Gastroesophageal sphincter (tissue), 4 donors: Measurements from ENCODE around the gene MAFG. TPM values are rescaled to one million over a fixed set of nuclear protein-coding genes. Genes with fewer than 3 reads are reported as not detected.

Source experiments
- ATAC-seq: fragments of 150-250 bp; one replicate; pipeline ENCODE4 v1.9.1; 2016; ENCODE audit warnings: mild to moderate bottlenecking, moderate library complexity
- H3K27ac ChIP-seq, 4 donors: fragments of 200-600 bp; sonication (generic) in 3 of 4; 1 replicate in 3 of 4; 2 replicates in 1 of 4; pipeline ENCODE4 v1.5.1; 2016 to 2019
- H3K27me3 ChIP-seq: fragments of 200-600 bp; sonication (generic); one replicate; pipeline ENCODE4 v1.5.1; 2019
- H3K36me3 ChIP-seq, 2 donors: fragments of 200-600 bp; sonication (generic); one replicate each; pipeline ENCODE4 v1.5.1; 2019; ENCODE audit warnings: control low read depth in 1 of 2
- H3K4me1 ChIP-seq, 3 donors: fragments of 200-600 bp; sonication (generic); 1 replicate in 2 of 3; 2 replicates in 1 of 3; pipeline ENCODE4 v1.5.1; 2016 to 2019; ENCODE audit warnings: control low read depth in 2 of 3
- H3K4me3 ChIP-seq, 2 donors: fragments of 200-600 bp; sonication (generic); one replicate each; pipeline ENCODE4 v1.5.1; 2019; ENCODE audit warnings: mild to moderate bottlenecking in 1 of 2, moderate library complexity in 1 of 2
- H3K9me3 ChIP-seq, 3 donors: fragments of 200-600 bp; sonication (generic); one replicate each; pipeline ENCODE4 v1.5.1; 2017 to 2019; ENCODE audit warnings: control low read depth in 2 of 3
- CTCF ChIP-seq, 4 experiments: fragments of 200-600 bp in 2 of 4; fragments of 450-650 bp in 2 of 4; sonication (generic) in 1 of 4; IDR thresholded peaks; one replicate each; pipeline ENCODE4 v1.5.1; 2017 to 2019; ENCODE audit warnings: antibody characterized with exemption in 4 of 4, mild to moderate bottlenecking in 2 of 4, moderate library complexity in 2 of 4
- EP300 ChIP-seq: sonication (generic); formaldehyde crosslinking; IDR thresholded peaks from one replicate; pipeline ENCODE4 v1.6.1; 2017; ENCODE audit warnings: antibody characterized with exemption, mild to moderate bottlenecking
- POLR2A ChIP-seq, 2 donors: fragments of 450-650 bp; IDR thresholded peaks; one replicate each; pipeline ENCODE4 v1.6.1; 2017; ENCODE audit warnings: antibody characterized with exemption in 2 of 2, mild to moderate bottlenecking in 2 of 2, moderate library complexity in 1 of 2
- POLR2AphosphoS5 ChIP-seq: sonication (generic); formaldehyde crosslinking; IDR thresholded peaks from one replicate; pipeline ENCODE4 v1.6.1; 2017; ENCODE audit warnings: antibody characterized with exemption
- WGBS, 2 donors: methylation state at CpG; one replicate each; pipeline ENCODE4 v1.1.5; 2018; ENCODE audit warnings: low coverage in 1 of 2; 5-methylcytosine and 5-hydroxymethylcytosine counted together
- total RNA-seq, 4 donors: library from RNA; depleted of rRNA; stranded (reverse); fragments of >200 nt; gene quantifications; one replicate each; pipeline ENCODE4 v1.1.0, GENCODE V29; 2016

The MAFG gene
- total RNA-seq, 4 donors from 2014 or later, result 18.8 to 39.3 (median 25.3) TPM

- TF ChIP-seq POLR2A (IDR thresholded peaks at IDR 0.05) (no peak), CTCF (IDR thresholded peaks at IDR 0.05) (no peak), POLR2AphosphoS5 (no peak), EP300 (no peak)
- peaks cover 2 to 37% (median 16%) of the 10 kb centered on the region in 3 donors for H3K4me1 ChIP-seq
- H3K27ac ChIP-seq, result no peak overlapping the region
- WGBS, 2 donors, result 89 to 94% methylated on average over 11 to 12 of the region's 44 CpGs
- H3K36me3 ChIP-seq, result peaks cover 0 to 69% of the 10 kb centered on the region in 2 donors
- ATAC-seq, result no peak
- no peaks in the 10 kb centered on the region for H3K27me3 ChIP-seq
- no peaks in the 10 kb centered on the region for H3K9me3 ChIP-seq
- H3K4me3 ChIP-seq, result no peak overlapping the region
Observed at GRCh38 chr17:81888105-81888987, 39.2 kb downstream of the MAFG start.

- ATAC-seq, result no peak
- Histone ChIP-seq H3K4me1 (peaks cover 2 to 22% (median 10%) of the 10 kb centered on the region in 3 donors), H3K9me3 (no peaks in the 10 kb centered on the region), H3K36me3 (peaks cover 0 to 91% of the 10 kb centered on the region in 2 donors), H3K4me3 (no peak overlapping the region), H3K27me3 (no peaks in the 10 kb centered on the region), H3K27ac (no peak overlapping the region)
- 82% methylated on average over 6 of the region's 11 CpGs; no CpG with 5 or more reads in 1 of the 2 donors for WGBS, 2 donors
- TF ChIP-seq CTCF (IDR thresholded peaks at IDR 0.05) (no peak), POLR2A (IDR thresholded peaks at IDR 0.05) (no peak), EP300 (no peak), POLR2AphosphoS5 (no peak)
Observed at GRCh38 chr17:81885869-81886548, 41.5 kb downstream of the MAFG start.

GRCh38 chr17:81885454-81885853, 42.1 kb downstream of the MAFG start:
- ATAC-seq, result no peak

GRCh38 chr17:81884968-81885367, 42.6 kb downstream of the MAFG start:
- Histone ChIP-seq H3K9me3 (no peaks in the 10 kb centered on the region), H3K4me1 (peaks cover 0 to 12% (median 4%) of the 10 kb centered on the region in 3 donors), H3K4me3 (no peak overlapping the region), H3K36me3 (peaks cover 0 to 99% of the 10 kb centered on the region in 2 donors), H3K27me3 (no peaks in the 10 kb centered on the region), H3K27ac (no peak overlapping the region)
- no peak for ATAC-seq
- TF ChIP-seq EP300 (no peak), POLR2A (IDR thresholded peaks at IDR 0.05) (no peak), CTCF (IDR thresholded peaks at IDR 0.05) (no peak), POLR2AphosphoS5 (no peak)
- 40% methylated on average over 1 of the region's 5 CpGs; no CpG with 5 or more reads in 1 of the 2 donors for WGBS, 2 donors

More at GRCh38 chr17:81885454-81885853, 42.1 kb downstream of the MAFG start:
- Histone ChIP-seq H3K4me3 (no peak overlapping the region), H3K36me3 (peaks cover 0 to 96% of the 10 kb centered on the region in 2 donors), H3K9me3 (no peaks in the 10 kb centered on the region), H3K27ac (no peak overlapping the region), H3K27me3 (no peaks in the 10 kb centered on the region), H3K4me1 (peaks cover 2 to 17% (median 9%) of the 10 kb centered on the region in 3 donors)
- 68% methylated on average over 10 of the region's 10 CpGs; no CpG with 5 or more reads in 1 of the 2 donors for WGBS, 2 donors
- no peak for TF ChIP-seq EP300
- TF ChIP-seq CTCF (IDR thresholded peaks at IDR 0.05), result no peak
- no peak for TF ChIP-seq POLR2AphosphoS5
- TF ChIP-seq POLR2A (IDR thresholded peaks at IDR 0.05), result no peak
